Breast epithelium (tissue), 3 donors: ENCODE measurements around the gene METTL17.

Experiments
- CTCF ChIP-seq, 3 donors: fragments of 450-650 bp; IDR thresholded peaks; one replicate each; pipeline ENCODE4 v1.5.1; 2016 to 2017; ENCODE audit warnings: antibody characterized with exemption in 3 of 3, mild to moderate bottlenecking in 3 of 3, moderate library complexity in 3 of 3
- POLR2A ChIP-seq: fragments of 450-650 bp; IDR thresholded peaks from one replicate; pipeline ENCODE4 v1.6.1; 2016; ENCODE audit warnings: antibody characterized with exemption, mild to moderate bottlenecking, moderate library complexity

- TF ChIP-seq CTCF (IDR thresholded peaks at IDR 0.05): no peak
- TF ChIP-seq POLR2A: no peak
Measured at GRCh38 chr14:21022686-21023085, 32.9 kb downstream of the METTL17 start.
